ENCODE results near the gene ENKUR.
A peak's percentile ranks its signal among the peaks of the same experiment; 100 is the strongest.

The ENKUR gene

DNA sequence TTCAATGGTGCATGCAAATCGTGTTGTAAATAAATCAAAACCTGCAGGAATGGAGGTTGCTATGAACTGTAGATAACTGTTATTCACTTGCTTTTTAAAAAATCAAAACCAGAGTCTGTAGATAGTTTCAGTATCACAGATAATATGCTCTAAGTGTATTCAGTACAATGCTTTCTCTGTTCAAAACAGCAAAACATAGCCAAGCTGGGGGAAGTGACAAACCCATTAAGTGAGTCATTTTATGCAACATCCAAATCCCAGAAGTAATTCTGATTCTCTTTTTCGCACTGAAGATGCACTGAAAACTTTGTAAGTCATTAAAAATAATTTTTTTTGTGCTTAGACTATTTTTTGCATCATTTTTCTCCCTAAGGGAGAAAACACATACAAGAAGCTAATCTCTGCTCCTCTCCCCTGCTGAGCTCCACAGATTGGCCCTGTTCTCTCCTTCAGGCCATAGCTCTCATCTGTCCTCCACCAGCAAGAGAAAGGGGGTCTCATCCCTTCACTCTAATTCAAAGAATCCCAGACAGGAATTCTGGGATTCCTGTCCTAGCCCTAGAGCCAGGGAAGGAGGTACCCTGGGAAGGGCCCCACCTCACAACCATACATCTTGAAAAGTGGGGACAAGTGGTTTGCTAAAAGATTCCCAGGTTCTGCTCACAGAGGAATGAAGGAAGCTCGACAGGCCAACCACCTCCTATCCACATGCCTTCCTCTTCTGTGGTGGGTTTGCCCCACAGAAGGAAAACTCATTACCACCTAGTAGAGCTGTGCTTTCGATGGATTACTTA is 68.5 kb downstream of the ENKUR start:
- Mint-ChIP-seq H3K9me3 (no peaks in the 10 kb centered on the region), H3K4me1 (peaks cover 32% of the 10 kb centered on the region), H3K27me3 (ENCODE audit: low read depth, poor library complexity) (peaks cover 10% of the 10 kb centered on the region), H3K4me3 (no peak overlapping the region), H3K27ac (no peak overlapping the region), H3K36me3 (ENCODE audit: low read depth) (no peaks in the 10 kb centered on the region)
- DNase-seq: no peak
- TF ChIP-seq CTCF (IDR thresholded peaks at IDR 0.05): no peak

DNA sequence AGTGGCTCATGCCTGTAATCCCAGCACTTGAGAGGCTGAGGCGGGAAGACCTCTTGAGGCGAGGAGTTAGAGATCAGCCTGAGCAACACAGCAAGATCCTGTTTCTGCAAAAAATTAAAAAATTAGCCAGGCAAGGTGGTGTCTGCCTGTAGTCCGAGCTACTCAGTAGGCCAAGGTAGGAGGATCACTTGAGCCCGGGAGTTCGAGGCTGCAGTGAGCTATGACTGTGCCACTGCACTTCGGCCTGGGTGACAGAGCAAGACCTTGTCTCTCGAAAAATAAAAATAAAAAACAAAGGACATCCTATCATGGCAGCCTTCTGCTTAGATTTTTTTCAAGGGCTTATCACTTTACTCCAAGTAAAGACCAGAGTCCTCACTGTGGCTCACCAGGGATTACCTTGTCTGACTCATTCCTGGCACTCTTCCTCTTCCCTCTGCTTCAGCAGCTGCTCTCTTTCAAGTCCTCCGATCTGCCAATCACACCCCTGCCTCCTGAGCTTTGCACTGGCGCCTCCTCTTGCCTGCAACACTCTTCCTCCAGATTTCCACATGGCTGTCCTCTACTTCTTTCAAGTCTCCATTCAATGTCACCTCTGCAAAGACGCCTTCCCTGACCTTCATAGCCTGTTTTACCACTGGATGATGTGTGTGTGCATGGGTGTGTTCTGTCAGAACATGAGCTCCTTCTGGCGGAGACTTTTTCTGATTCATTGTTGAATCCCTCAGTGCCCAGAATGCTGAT is 71.3 kb downstream of the ENKUR start:
- DNase-seq: no peak

GRCh38 chr10:24938525-24938924 is 77.4 kb downstream of the ENKUR start:
- H3K9me3 Mint-ChIP-seq: no peaks in the 10 kb centered on the region
- no peak for DNase-seq
- H3K4me1 Mint-ChIP-seq: peaks cover 9% of the 10 kb centered on the region
- H3K36me3 Mint-ChIP-seq (ENCODE audit: low read depth): peaks cover 28% of the 10 kb centered on the region
- no peak overlapping the region for H3K4me3 Mint-ChIP-seq
- H3K27me3 Mint-ChIP-seq (ENCODE audit: low read depth, poor library complexity): no peaks in the 10 kb centered on the region
- TF ChIP-seq CTCF (IDR thresholded peaks at IDR 0.05): no peak
- H3K27ac Mint-ChIP-seq: peak overlapping the region; percentile 76

More for the DNA sequence above, 71.3 kb downstream of the ENKUR start:
- Mint-ChIP-seq H3K27me3 (ENCODE audit: low read depth, poor library complexity) (peaks cover 8% of the 10 kb centered on the region), H3K4me3 (no peak overlapping the region), H3K4me1 (peaks cover 11% of the 10 kb centered on the region), H3K27ac (peak overlapping the region; percentile 21), H3K36me3 (ENCODE audit: low read depth) (no peaks in the 10 kb centered on the region), H3K9me3 (no peaks in the 10 kb centered on the region)
- TF ChIP-seq CTCF (IDR thresholded peaks at IDR 0.05): no peak

- DNase-seq: no peak
- Mint-ChIP-seq H3K9me3 (no peaks in the 10 kb centered on the region), H3K27me3 (ENCODE audit: low read depth, poor library complexity) (no peaks in the 10 kb centered on the region), H3K36me3 (ENCODE audit: low read depth) (peaks cover 28% of the 10 kb centered on the region), H3K27ac (peak overlapping the region; percentile 76), H3K4me1 (peaks cover 9% of the 10 kb centered on the region), H3K4me3 (no peak overlapping the region)
- no peak for TF ChIP-seq CTCF (IDR thresholded peaks at IDR 0.05)
Measured at GRCh38 chr10:24938076-24938475, 77.9 kb downstream of the ENKUR start.

DNA sequence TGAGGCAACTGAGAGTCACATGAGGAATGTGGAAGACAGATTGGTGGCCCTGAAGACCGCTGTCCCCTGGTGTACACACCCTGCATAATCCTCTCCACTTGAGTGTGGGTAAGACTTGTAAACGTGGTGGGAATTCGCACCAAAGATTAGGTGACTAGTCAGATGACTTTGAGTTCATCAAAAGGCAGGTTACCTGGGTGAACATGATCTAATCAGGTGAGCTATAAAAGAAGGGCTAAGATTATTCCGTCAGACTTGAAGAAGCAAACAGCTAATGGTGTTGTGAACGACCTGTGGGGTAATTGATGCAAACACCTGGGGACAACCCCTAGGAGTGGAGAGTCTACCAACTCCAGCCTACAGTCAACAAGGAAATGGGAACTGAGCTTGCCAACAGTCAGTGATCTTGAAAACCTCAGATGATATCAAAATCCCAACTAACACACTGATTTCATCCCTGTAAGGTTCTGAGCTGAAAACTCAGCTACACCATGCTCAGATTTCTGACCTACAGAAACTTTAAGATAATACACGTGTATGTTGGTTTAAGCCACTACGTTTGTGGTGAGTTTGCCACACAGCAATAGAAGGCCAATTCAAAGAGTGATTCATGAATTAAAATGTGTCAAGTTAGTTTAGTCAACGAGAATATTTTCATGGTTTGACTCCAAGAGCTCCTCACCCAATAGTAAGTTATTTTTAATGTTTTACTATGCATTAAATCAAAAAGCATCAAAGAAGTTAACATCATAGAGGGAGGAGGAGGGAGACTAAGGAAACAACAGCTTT is 80.3 kb downstream of the ENKUR start:
- H3K27me3 Mint-ChIP-seq (ENCODE audit: low read depth, poor library complexity): no peaks in the 10 kb centered on the region
- H3K9me3 Mint-ChIP-seq: no peaks in the 10 kb centered on the region
- DNase-seq: no peak
- no peak overlapping the region for H3K27ac Mint-ChIP-seq
- TF ChIP-seq CTCF (IDR thresholded peaks at IDR 0.05): no peak
- peaks cover 10% of the 10 kb centered on the region for H3K4me1 Mint-ChIP-seq
- peaks cover 28% of the 10 kb centered on the region for H3K36me3 Mint-ChIP-seq (ENCODE audit: low read depth)
- no peak overlapping the region for H3K4me3 Mint-ChIP-seq
